Activated CD8-positive, alpha-beta memory T cell treated with anti-CD3 and anti-CD28 coated beads, Interleukin-2, amount 50 U/mL, for 1 hour (primary cell): ENCODE results near the gene PROX1.

ENCODE experiments used
- DNase-seq: peaks from one replicate; pipeline ENCODE4 v3.0.0-alpha.2; 2020; ENCODE audit errors: extremely low read depth

Gene PROX1, protein sequence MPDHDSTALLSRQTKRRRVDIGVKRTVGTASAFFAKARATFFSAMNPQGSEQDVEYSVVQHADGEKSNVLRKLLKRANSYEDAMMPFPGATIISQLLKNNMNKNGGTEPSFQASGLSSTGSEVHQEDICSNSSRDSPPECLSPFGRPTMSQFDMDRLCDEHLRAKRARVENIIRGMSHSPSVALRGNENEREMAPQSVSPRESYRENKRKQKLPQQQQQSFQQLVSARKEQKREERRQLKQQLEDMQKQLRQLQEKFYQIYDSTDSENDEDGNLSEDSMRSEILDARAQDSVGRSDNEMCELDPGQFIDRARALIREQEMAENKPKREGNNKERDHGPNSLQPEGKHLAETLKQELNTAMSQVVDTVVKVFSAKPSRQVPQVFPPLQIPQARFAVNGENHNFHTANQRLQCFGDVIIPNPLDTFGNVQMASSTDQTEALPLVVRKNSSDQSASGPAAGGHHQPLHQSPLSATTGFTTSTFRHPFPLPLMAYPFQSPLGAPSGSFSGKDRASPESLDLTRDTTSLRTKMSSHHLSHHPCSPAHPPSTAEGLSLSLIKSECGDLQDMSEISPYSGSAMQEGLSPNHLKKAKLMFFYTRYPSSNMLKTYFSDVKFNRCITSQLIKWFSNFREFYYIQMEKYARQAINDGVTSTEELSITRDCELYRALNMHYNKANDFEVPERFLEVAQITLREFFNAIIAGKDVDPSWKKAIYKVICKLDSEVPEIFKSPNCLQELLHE

DNA sequence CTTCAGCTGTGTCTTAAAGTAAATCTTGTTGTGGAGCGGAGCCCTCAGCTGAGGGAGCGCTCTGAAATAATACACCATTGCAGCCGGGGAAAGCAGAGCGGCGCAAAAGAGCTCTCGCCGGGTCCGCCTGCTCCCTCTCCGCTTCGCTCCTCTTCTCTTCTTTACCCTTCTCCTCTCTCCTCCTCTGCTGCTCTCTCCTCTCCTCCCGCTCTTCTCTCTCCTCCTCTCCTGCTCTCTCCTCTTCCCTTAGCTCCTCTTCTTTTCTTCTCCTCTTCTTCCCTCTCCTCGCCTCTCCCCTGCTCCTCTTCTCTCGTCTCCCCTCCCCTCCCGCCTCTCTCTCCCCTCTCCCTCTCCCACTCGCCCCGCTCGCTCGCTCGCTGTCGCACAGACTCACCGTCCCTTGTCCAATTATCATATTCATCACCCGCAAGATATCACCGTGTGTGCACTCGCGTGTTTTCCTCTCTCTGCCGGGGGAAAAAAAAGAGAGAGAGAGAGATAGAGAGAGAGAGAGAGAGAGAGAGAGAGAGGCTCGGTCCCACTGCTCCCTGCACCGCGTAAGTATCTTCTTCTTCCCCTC is at the start of gene PROX1:
TSS of gene PROX1 (plus strand) at position 47 of the 580 bp plus-strand sequence. CDS start 8,563 bp downstream, outside the sequence.
- no peak for DNase-seq

DNA sequence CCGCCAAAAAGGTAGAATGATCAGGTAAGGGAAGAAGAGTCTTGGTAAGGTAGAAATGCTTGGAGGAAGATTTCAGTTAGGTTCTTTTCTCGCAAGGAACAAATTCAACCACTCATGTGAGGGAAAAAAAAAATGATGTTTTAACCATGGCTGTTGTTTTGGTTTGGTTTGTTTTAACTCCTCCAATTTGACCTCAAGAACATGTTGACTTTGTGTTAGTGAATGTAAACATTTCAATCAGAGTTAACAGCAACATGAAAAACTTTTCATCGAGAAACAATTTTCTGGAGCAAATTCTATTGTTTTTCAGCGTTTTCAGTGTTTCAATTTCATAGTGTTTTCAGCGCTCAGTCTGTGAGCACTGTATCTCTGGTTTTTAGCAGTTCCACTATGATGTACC is 49.0 kb upstream of the PROX1 start:
- DNase-seq, result no peak

DNA sequence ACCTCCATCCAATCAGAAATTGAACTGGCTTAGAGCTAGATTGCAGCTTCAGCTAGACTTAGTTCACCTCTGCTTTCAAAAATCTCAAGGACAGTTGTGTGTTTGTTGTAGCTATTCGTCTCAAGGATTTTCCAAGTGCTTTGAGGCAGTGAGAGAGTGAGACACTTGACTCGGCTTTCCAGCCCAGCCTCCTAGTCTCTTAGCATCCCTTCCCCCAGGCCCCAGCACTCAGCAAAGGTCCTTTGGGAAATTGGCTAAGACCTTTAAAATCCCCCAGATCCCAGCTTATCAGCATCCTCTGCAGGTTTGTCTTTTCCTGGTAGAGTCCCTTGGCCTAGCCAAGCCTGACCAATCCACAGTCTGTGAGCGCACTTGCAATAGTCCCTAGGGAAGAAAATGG is 47.9 kb upstream of the PROX1 start:
- no peak for DNase-seq

DNA sequence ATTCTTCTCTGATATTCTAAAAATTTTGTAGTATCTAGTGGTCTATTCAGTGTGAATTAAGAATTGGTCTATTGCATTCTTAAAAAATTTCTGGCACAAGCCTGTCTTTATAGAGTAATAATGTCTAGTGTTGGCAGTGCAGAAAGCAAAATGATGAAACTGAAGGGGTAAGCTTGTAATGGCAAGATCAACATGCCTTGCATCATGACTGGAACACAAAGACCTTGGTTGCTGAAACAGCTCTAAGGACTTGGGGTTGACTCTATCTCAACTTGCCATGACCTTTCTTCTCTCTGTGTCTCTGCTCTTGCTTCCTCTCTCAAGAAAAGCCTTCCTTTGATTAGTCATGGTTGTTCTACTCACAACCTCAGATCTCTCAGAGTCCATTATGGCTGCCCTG is 46.8 kb upstream of the PROX1 start:
- DNase-seq, result no peak

DNA sequence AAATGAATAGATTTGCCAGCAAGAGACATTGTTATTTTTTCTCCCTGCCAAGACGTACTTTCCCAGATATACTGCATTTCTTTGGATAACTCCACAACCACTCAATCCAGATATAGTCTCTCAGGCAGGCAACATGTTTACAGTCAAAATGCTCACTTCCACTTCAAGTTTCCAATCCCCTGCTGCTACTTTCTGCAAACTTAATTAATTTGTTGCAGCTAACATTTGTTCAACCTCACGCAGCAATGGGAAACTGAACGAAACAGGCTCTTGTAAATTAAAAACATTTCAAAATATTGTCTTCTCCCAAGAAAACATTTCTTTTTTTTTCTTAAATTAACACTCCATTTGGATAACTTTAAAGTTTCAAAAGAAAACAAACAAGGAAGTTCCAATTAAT is 45.7 kb upstream of the PROX1 start:
- DNase-seq, result no peak

DNA sequence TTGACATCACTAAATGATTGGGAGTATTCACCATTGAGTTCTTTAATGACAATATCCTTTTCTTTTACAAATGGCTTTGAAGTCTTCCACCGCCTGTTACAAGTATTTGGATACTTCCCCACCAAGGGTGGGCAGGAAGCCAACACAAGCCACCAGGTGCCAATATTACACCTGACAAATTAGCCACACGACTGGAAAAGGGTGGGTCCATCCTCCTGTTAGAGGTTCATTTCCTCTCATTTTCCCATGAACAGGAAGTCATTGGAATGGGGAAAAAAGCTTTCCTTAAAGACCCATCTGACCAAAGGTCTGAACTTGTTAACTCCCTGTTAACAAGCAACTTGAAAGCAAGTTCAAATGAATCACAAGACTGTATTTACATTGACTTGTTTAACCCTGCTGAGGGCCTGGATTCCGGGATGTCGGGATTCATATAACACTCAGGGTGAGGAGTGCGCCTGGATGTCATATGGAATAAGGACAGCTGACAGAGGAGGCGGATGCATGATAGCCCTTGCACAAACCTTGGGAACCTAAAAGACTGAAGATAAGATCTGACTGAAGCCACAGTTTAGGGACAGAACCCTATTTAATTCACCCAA is 40.5 kb upstream of the PROX1 start:
- DNase-seq, result no peak

DNA sequence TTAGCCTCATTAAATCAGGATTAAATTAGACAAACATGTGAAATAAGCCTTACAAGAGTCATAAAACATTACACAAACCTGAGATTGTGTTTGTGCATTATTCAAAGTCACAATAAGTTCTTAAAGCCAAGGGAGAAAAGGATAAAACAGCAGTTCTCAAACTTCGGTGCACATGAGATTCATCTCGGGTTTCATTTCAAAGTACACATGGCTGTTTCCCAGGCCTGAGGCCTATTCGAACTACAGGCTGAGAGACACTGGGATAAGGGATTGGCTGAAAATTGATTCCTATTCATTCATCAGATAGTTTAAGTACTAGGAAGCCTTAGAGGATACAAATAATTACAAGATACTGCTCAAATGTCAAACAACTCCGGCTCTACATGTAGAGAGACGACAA is 35.9 kb upstream of the PROX1 start:
- no peak for DNase-seq

DNA sequence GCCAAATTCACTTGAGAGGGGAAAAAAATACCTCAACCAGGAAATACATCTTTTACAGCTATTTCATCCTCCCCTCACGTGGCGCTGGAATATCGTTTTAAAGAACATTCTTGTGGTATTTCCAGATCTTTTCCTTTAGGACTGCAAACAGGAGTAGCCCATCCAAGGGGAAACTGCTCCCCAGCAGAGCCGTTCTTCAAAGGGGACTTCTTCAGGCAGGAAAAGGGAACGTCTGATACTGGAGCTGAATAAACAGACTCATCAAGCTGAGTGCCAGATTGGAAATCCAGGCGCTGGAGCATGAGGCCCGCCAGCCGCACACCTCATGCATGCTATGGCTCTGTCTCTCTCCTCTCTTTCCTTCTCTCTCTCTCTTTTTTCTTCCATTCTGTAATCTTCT is 34.0 kb upstream of the PROX1 start:
- no peak for DNase-seq

DNA sequence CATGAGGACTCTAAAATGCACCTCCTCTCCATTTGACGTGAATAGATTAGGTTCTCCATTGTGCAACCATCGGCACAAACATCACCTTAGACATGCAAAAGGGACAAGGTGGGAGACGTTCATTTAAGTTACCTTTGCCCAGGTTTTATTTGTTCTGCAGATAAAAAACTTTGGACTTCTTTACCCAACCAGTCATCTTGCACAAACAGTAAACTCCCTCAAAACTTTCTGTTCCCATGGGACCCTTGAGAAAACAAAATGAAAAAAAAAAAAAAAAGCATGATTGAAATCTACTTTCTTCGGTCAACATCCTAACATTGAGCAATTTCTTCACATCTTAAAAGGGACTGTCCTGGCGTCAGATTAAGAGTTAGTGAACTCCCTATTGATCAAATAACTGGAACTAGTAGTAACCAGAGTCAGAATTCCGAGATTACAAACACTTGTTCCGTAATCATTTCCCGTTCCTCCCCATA is 31.4 kb upstream of the PROX1 start:
- no peak for DNase-seq

DNA sequence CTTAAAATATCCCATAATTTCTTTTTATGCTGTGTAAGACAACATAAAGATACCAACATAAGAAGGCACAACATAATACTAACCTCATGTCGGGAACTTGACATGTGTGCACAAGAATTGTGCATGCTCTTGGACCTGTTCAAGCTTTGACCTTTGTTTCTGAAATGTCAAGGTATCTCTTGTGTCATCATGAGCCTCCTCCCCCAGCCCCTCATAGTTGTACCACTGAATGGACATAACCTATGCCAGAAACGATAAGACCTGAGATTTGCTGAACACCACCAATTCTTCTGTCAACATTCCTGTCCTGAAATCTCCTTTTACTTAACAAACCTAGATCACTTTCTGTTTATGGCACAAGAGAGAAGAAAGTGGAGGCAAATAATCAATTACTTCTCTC is 29.4 kb upstream of the PROX1 start:
- DNase-seq, result no peak

DNA sequence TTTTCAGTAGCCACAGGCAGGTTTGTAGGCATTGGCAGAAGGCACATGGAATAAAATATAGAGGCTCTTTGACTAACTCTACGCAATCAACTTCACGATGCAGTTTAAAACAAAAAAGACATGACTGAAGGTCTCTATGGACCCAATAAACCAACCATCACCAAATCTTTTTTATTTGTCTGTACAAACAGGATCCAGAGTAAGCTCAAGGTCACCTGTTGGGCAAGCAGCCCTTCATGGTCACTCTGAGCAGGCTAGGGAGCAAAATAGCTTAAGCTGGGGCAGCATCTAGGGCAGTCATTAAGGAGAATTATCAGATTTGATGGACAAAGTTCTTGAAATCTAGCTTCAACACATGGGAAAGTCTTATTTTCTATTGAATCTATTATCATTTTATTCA is 26.8 kb upstream of the PROX1 start:
- no peak for DNase-seq

DNA sequence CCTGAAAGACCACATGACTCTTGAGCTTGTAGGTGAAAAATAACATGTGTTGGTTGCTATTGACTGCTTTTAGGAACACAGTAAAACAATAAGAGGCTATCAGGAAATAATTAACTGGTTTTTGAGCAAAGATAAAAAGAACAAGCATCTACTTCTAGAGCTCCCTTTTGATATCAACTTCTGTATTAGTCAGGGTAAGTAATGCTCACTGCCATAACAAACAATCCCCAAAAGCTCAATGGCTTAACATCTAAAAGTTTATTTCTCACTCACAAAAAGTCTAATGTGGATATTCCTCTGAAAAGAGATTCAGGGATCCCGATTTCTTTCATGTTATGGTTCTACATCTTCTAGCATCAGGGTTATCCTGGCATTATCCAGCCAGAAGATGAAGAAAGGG is 25.3 kb upstream of the PROX1 start:
- DNase-seq, result no peak

DNA sequence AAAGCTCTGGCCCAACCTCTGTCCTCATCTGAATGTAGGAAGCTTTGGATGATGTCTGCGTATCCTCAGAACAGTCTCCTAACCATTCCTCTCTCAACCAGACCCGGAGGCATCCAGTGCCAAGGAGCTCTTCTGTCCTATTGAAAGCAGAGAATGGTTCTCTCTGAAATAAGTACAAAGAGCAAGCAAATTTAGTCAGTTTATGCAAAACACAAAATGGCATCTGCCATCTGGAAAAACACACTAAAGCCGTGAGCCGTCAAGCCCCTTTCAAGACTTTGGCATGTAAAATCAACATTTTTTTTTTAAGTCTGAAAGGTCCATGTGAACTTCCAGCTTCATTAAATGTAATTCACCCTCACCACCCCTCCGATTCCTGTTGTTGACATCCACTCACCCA is 21.7 kb upstream of the PROX1 start:
- no peak for DNase-seq

DNA sequence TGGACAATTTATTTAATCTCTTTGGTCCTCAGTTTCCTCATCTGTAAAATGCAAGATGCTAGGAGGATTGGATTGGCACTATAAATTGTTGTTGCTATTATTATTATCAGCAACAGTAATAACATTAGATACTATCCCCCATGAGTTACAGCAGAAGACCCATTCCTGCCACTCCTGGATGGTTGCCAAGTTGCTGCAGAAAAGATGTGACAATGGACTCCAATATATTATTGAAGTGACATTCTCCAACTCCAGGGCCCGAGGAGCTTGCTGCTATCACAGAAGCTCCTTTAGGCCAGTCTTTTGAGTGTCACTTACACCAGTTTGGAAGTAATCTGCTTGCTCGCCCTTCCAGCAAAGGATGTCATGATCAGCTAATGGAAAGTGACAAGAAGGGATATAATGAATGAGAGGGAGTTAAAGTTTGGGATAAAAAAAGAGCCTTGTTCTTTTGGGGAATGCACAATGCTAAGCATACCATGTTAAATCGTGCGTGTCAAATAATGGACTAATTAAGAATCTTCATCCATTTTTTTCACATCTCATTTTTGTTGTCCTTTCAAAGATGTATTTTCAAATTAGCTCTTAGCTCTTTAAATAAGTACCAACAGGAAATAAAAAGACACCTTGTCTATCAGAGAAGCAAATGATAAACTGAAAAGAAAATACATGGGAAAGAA is 19.5 kb upstream of the PROX1 start:
- no peak for DNase-seq

DNA sequence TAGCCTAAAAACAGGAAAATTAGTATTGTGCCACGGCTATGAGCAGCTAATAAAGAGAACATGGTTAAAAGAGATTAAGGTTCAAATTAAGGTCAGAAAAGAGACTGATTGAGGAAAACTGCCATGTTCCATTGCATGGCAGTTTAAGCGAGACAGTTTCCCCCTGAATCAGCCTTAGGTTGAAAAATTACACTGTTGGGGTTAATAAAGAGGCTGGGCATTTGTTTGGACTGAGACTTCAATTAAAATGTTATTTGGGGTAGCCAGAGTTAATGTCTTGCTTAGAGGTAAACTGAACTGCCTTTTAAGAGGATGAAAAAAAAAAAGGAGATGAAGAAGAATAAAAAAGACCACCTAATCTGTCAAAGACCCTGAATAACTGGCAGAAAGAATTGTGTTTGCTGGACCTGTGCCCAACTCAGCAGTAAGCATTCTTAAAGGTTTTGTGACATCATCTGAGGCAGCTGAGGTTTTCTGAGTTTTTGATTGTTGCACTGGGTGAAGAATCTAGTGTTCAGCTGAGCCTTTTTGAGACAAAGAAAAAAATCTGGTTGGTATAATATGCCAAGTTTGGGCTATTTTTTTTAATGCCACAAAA is 17.7 kb upstream of the PROX1 start:
- DNase-seq, result no peak

DNA sequence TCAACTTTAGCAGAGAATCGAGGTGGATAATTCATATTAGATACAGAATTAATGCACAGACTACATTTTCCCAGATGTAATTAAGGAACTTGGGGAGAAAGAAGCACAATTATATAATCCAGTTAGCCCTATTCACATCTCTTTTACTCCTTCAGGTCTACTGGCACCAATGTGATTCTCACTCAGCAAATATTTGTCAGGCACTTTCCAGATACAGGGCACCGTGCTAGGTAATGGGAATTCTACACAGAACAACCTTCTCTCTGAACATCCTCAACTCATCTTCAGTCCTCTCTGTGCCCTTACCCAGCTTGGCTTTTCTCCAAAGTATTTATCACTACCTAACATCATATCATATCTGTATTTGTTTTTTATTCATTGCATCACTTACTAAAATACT is 15.6 kb upstream of the PROX1 start:
- DNase-seq, result no peak

DNA sequence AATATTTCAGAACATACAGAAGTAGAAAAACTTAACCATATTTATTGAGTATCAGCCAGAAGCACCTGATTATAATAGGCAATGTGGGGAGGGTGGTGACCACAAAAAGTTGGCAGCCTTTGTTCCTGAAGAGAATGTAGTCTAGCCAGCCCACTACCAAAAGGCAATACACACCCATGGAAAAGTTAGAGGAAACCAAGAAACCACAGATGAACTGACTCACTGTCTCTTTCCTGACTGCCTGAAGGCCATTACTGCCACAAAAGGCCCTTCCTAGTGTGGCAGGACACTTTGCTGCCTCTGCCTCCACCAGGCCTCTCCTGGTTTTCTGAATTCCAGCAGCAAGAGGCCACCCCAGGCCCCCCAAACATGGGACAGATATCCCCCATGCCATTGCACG is 14.6 kb upstream of the PROX1 start:
- DNase-seq, result no peak

DNA sequence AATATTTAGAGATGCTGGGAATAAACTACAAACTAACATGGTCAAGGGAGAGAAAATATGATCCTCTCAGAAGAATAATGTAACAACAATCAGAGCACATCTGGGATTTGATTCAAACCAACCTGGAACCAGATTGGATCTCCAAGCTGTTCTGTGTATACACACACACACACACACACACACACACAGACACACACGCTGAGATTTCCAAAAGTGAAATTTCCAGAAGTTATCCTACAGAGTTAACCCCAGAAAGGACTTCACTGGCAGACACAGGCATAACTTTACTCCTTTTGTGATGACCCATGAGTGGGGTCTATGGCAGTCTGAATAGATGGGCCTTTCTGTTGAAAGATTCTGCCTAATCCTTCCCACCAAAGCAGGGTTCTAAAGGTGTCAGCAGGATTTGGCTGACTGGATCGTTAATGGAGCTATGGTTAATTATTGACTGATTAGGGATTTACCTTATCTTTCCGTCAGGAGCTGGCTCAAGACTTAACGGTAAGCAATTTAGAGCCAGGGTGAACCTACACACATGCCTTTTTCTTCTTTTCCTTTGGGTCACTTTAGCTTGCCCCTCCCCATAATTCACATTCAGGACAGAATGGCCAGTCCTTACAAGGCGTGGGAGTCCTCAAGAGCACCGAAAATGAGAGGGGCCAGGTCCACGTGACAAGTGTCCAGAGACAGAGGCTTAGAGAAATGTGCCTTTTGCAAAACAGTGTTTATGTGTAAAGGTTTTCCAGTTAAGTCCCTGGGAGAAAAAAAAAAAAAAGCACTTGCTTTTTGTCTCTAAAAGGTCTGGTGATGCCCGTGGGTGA is 10.9 kb upstream of the PROX1 start:
- no peak for DNase-seq

DNA sequence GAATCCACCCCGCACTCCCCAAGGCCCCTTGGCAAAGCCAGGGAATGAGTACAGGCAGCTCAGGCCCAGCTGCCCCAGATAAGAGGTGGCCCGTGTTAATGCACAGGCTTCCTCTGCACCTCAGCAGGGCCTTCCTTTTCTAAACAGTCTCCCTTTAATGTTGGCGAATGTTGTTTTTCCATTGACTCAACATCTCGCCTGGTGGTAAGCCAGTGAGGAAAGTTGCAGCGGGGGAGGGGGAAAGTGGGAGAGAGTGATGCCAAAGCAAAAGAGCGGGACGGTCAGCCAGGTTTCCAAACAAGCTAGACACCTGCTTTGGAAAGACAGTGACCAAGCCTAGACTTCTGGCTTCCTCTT is 10.3 kb upstream of the PROX1 start:
- DNase-seq, result no peak

DNA sequence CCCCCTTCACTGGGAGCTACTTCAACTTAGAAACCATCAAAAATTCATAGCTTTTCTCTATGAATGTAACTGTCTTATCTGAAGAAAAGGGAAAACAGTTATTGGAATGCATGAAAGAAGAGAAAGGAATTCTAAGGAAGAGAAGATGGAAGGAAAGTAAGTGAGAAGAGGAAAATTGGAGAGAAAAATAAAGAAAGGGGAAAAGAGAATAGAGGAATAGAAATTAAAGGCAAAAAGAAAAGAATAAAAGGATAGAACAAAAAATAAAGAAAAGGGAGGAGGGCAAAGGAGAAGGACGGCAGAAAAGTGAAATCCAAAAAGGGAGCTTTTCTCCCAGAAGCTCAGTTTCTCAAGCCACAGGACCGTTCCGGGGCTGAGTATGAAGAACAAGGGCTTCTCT is 9.9 kb upstream of the PROX1 start:
- DNase-seq, result no peak
